Cerebellar nuclear complex (tissue), 1 donor: ENCODE results near the gene ZDHHC11.
"Not testable (repeated sequence)": the region's sequence is repeated elsewhere in the genome, so short reads cannot be mapped to it uniquely, and the experiment has no call there.

ENCODE experiments used
- DNase-seq, 2 experiments: peaks; one replicate each; lab custom pipeline; 2025; lab: John Stamatoyannopoulos, UW

Gene ZDHHC11

DNA sequence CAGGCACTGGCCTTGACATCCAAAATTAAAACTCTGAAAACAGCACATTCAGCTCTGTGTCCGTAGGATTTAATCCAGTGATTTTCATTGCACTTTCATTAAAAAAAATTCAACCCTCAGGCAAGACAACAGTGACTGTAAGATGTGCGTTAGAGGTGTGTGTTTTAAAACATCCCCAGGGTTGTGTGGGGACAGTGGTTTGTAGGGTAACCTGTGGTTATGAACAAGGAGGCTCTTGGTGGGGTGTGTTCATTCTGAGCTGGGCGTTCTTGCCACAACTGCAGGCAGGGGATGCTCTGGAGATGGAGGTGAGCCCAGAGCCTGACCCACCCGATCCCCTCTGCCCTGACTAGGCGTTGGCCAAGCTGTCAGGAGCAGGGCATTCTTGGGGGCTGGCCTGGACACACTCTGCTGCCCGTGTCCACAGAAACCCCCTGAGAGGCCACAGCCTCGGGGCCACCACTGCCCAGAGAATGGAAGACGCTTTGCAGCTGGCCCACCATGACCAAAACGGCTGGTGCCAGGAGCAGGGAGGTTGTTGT is 103.4 kb downstream of the ZDHHC11 start:
- DNase-seq, result not testable (repeated sequence)

DNA sequence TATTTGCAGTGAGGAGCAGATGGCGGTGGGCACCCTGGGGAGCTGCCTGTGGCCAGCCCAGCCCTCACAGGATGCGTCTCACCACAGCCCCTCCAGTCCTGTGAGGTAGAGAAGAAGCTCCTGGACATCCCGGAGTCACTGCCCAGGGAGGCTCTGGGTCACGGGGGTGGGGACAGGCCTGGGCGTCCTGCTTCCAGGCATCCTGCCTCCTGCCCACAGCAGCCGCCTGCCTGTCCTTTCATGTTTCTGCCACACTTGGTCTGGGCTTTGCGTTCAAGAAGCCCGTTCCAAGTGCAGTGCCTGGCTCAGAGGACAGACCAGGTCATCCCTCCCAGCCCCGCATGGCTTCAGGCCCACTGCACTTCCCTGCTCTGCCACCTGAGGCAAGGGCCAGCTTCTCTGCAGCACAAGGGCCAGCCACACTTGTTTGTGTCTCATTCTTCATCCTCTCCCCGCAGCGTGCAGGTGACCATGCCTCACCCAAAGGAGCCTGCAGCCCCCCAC is 104.5 kb downstream of the ZDHHC11 start:
- no peak for DNase-seq
